Mesothelial cell of epicardium (in vitro differentiated cells): Measurements from ENCODE around the gene MPL. TPM values are rescaled to one million over a fixed set of nuclear protein-coding genes. Genes with fewer than 3 reads are reported as not detected.

Experiments used
- DNase-seq, 2 experiments: peaks; one replicate each; pipeline ENCODE4 v3.0.0; 2021; ENCODE audit warnings: low spot score in 2 of 2; ENCODE audit not compliant: unreplicated experiment in 2 of 2
- H3K27ac Mint-ChIP-seq: 2 replicates; pipeline ENCODE4 v1.8.0; 2021; ENCODE audit warnings: mixed read lengths
- H3K27me3 Mint-ChIP-seq: 2 replicates; pipeline ENCODE4 v1.8.0; 2021; ENCODE audit warnings: low read depth, mixed read lengths
- H3K36me3 Mint-ChIP-seq: 2 replicates; pipeline ENCODE4 v1.8.0; 2021; ENCODE audit warnings: mixed read lengths
- H3K4me1 Mint-ChIP-seq: 2 replicates; pipeline ENCODE4 v1.8.0; 2021; ENCODE audit warnings: mixed read lengths
- H3K4me3 Mint-ChIP-seq: 2 replicates; pipeline ENCODE4 v1.8.0; 2021; ENCODE audit warnings: mild to moderate bottlenecking, moderate library complexity, mixed read lengths
- H3K9me3 Mint-ChIP-seq: 2 replicates; pipeline ENCODE4 v1.8.0; 2021; ENCODE audit warnings: mixed read lengths
- total RNA-seq: library from RNA; stranded (reverse); gene quantifications from 3 replicates; pipeline ENCODE4 v1.2.1, GENCODE V29; 2021
- TF ChIP-seq, protein P1 (sequence below): fragments of 200-600 bp; sonication (generic); IDR thresholded peaks from one replicate; pipeline ENCODE4 v1.5.0; 2021; ENCODE audit warnings: antibody characterized with exemption; ENCODE audit not compliant: unreplicated experiment

Gene MPL
- total RNA-seq, 1 donor from 2014 or later: not detected

DNA sequence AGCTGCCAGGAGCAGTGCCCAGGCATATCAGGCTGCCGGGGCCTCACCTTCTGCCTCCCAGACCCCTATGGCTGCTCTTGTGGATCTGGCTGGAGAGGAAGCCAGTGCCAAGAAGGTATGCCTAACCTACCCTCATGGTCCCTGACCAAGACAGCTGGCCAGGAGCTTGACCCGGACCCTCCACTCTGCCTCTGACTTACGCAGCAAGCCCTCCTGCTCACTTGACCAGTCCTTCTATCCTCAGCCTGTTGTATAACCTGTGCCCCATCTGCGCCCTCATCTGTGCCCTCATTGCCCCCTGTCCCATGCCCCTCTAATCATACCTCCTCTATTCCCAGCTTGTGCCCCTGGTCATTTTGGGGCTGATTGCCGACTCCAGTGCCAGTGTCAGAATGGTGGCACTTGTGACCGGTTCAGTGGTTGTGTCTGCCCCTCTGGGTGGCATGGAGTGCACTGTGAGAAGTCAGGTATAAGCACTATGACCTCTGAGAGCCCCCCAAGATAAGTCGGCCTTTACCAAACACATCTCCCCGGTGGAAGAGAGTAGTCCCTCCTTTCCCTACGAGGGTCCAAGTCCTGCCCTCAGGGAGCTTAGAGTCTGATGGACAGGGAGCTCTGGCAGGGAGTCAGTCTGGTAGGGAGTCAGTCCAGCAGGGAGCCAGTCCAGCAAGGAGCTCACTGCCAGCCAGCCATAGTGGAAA, 30.0 kb upstream of the MPL start:
- TF ChIP-seq, protein P1, sequence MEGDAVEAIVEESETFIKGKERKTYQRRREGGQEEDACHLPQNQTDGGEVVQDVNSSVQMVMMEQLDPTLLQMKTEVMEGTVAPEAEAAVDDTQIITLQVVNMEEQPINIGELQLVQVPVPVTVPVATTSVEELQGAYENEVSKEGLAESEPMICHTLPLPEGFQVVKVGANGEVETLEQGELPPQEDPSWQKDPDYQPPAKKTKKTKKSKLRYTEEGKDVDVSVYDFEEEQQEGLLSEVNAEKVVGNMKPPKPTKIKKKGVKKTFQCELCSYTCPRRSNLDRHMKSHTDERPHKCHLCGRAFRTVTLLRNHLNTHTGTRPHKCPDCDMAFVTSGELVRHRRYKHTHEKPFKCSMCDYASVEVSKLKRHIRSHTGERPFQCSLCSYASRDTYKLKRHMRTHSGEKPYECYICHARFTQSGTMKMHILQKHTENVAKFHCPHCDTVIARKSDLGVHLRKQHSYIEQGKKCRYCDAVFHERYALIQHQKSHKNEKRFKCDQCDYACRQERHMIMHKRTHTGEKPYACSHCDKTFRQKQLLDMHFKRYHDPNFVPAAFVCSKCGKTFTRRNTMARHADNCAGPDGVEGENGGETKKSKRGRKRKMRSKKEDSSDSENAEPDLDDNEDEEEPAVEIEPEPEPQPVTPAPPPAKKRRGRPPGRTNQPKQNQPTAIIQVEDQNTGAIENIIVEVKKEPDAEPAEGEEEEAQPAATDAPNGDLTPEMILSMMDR: no peak
- DNase-seq: no peak

DNA sequence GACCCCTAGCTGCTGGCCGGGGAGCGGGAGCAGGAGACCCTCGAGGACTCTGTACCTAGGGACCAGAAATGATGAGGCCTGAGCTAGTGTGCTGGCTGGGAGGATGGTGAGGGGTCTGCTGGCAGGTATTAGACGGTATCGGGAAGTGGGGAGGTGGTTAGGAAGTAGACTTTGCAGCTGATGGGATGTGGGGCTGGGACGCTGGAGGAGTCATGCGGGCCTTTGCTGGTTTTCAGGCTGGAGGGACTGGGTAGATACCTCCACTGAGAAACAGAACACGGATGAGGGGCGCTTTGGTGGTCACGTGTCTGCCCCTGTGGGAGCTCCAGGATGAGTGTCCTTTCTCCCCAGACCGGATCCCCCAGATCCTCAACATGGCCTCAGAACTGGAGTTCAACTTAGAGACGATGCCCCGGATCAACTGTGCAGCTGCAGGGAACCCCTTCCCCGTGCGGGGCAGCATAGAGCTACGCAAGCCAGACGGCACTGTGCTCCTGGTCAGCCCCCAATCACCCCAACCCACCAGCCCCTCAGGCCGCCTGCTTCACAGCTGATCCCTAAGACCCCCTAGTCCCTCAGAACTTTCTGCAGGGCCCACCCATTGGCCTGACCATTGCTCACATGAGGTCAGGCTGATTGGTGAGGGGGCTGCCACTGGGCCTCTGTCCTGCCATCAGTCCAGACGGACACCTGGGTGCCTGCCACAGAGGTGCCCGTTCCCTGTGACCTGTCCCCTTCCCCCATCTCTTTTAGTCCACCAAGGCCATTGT, 28.8 kb upstream of the MPL start:
- TF ChIP-seq, protein P1: no peak
- Mint-ChIP-seq H3K36me3 (no peaks in the 10 kb centered on the region), H3K27me3 (no peaks in the 10 kb centered on the region), H3K4me1 (peaks cover 13% of the 10 kb centered on the region), H3K27ac (no peak overlapping the region), H3K9me3 (no peaks in the 10 kb centered on the region), H3K4me3 (no peak overlapping the region)
- no peak for DNase-seq

More for the DNA sequence above, 30.0 kb upstream of the MPL start:
- no peaks in the 10 kb centered on the region for H3K36me3 Mint-ChIP-seq
- H3K27me3 Mint-ChIP-seq: no peaks in the 10 kb centered on the region
- H3K4me1 Mint-ChIP-seq: peaks cover 15% of the 10 kb centered on the region
- H3K4me3 Mint-ChIP-seq: no peak overlapping the region
- H3K27ac Mint-ChIP-seq: no peak overlapping the region
- no peaks in the 10 kb centered on the region for H3K9me3 Mint-ChIP-seq

DNA sequence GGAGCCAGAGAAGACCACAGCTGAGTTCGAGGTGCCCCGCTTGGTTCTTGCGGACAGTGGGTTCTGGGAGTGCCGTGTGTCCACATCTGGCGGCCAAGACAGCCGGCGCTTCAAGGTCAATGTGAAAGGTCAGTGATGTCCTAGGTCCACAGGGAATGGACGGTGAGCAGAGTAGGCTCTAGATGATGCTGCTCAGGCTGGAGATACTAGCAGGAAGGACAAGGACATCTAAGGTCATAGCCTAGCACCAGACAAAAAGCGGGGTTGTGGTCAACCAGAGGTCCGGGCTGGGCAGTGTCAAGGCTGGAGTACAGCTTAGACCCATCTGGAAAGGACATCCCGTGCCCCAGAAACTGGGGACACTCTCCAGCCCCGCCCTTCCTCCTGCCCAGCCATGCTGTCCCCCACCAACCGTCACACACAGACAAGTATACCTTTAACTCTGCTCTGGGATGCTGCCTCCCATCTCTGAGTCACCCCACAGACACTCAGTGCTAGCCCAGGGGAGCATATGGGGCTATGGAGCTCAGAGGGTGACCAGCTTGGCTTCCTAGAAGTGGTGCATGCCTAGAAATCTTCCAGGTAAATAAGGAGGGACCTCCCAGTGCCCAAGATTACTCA, 28.1 kb upstream of the MPL start:
- no peak overlapping the region for H3K4me3 Mint-ChIP-seq
- no peak overlapping the region for H3K27ac Mint-ChIP-seq
- no peaks in the 10 kb centered on the region for H3K27me3 Mint-ChIP-seq
- no peak for DNase-seq
- H3K9me3 Mint-ChIP-seq: no peaks in the 10 kb centered on the region
- no peaks in the 10 kb centered on the region for H3K36me3 Mint-ChIP-seq
- peaks cover 7% of the 10 kb centered on the region for H3K4me1 Mint-ChIP-seq
- TF ChIP-seq, protein P1: no peak

DNA sequence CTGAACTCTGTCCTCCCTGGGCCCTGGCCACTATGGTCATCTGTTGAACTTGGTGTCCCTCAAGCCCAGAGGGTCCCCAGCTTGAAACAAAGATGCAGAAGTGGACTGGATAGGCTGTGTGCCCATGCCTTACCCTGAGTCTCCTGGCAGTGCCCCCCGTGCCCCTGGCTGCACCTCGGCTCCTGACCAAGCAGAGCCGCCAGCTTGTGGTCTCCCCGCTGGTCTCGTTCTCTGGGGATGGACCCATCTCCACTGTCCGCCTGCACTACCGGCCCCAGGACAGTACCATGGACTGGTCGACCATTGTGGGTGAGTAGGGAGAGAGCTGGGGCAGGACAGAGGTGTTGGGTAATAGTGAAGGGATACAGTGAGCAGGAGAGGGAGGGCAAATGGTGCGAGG, 26.1 kb upstream of the MPL start:
- Mint-ChIP-seq H3K27ac (no peak overlapping the region), H3K27me3 (no peaks in the 10 kb centered on the region), H3K4me3 (no peak overlapping the region), H3K4me1 (peaks cover under 1% of the 10 kb centered on the region), H3K9me3 (no peaks in the 10 kb centered on the region), H3K36me3 (no peaks in the 10 kb centered on the region)
- no peak for DNase-seq
- TF ChIP-seq, protein P1: no peak

DNA sequence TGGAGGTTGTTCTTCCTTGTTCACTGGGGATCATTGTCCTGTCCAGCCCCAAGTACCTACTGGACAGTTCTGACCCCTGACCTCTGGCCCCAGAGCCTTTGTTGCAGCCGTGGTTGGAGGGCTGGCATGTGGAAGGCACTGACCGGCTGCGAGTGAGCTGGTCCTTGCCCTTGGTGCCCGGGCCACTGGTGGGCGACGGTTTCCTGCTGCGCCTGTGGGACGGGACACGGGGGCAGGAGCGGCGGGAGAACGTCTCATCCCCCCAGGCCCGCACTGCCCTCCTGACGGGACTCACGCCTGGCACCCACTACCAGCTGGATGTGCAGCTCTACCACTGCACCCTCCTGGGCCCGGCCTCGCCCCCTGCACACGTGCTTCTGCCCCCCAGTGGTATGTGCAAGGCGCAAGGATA, 25.4 kb upstream of the MPL start:
- no peaks in the 10 kb centered on the region for H3K9me3 Mint-ChIP-seq
- no peaks in the 10 kb centered on the region for H3K27me3 Mint-ChIP-seq
- no peak for DNase-seq
- H3K27ac Mint-ChIP-seq: no peak overlapping the region
- no peaks in the 10 kb centered on the region for H3K36me3 Mint-ChIP-seq
- TF ChIP-seq, protein P1: no peak
- no peak overlapping the region for H3K4me3 Mint-ChIP-seq
- H3K4me1 Mint-ChIP-seq: no peaks in the 10 kb centered on the region
